NCI-H1694 (cell line): ENCODE measurements around the gene PCDH17.
A peak's percentile ranks its signal among the peaks of the same experiment; 100 is the strongest.

Experiments
- DNase-seq: peaks from one replicate; lab custom pipeline; 2025; lab: John Stamatoyannopoulos, UW

PCDH17 gene

GRCh38 chr13:57631596-57632275, at the start of gene PCDH17:
TSS of gene PCDH17 (plus strand) at chr13:57631744. CDS start at chr13:57632547, 803 bp downstream.
- DNase-seq, result no peak

GRCh38 chr13:57582032-57582431, 49.5 kb upstream of the PCDH17 start:
- DNase-seq, result no peak

- no peak for DNase-seq
Measured at GRCh38 chr13:57583529-57583928, 48.0 kb upstream of the PCDH17 start.

DNA sequence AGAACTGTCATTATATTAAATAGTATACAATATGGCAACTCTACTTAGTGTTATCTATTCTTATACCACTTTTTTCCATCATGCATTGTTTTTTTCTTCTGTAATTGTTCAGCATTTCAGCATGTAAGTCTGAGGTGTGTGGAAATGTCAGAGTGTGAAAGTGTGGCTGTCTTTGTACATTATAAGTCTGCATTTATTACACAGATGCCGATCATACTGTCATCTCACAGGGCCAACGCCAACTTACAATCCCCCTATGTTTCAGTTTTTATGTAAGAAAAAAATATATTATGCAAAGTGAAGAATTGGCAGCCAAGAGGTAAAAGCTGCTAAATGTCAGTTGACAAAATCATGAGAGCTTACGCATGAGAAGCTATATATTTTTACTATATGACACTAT, 42.9 kb upstream of the PCDH17 start:
- DNase-seq, result no peak

DNA sequence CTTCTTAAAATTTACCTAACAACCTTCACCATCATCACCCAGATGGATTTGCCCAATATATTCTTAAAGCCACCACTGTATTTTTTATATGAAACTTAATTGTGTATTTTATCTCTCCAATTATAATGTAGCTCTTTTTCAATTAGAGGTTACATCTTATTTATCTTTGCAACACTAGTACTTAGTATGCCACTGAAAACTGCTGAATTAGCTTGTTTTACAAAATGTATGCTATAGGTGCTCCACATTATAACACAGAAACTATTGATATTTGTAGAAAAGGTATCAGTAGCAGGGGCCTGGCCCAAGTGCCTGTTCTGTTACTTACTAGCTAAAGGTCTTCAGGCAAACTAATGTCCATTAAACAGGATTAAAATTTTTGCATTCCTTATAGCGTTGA, 35.8 kb upstream of the PCDH17 start:
- DNase-seq, result no peak

DNA sequence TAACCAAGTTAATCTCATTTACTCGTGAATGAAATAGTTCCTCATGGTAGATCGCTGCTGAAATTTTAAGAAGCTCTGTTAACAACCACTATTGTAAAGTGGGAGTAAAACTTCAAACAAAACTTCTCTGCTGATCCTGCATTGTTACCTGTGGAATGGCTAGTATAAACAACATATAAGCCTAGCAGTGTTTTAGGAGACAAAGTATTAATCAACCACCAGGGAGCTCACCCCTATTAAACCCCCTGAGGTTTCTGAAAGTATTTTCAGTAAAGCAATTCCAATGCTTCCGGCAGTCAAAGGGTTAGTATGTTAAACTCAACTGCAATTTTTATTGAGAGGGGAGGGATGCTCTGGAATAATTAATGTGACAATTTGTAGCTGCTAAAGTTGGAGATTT, 30.0 kb upstream of the PCDH17 start:
- DNase-seq, result no peak

- DNase-seq, result no peak
Measured at GRCh38 chr13:57604442-57604841, 27.1 kb upstream of the PCDH17 start.

- no peak for DNase-seq
Measured at GRCh38 chr13:57611969-57612368, 19.6 kb upstream of the PCDH17 start.

GRCh38 chr13:57612568-57612967, 19.0 kb upstream of the PCDH17 start:
- no peak for DNase-seq

DNA sequence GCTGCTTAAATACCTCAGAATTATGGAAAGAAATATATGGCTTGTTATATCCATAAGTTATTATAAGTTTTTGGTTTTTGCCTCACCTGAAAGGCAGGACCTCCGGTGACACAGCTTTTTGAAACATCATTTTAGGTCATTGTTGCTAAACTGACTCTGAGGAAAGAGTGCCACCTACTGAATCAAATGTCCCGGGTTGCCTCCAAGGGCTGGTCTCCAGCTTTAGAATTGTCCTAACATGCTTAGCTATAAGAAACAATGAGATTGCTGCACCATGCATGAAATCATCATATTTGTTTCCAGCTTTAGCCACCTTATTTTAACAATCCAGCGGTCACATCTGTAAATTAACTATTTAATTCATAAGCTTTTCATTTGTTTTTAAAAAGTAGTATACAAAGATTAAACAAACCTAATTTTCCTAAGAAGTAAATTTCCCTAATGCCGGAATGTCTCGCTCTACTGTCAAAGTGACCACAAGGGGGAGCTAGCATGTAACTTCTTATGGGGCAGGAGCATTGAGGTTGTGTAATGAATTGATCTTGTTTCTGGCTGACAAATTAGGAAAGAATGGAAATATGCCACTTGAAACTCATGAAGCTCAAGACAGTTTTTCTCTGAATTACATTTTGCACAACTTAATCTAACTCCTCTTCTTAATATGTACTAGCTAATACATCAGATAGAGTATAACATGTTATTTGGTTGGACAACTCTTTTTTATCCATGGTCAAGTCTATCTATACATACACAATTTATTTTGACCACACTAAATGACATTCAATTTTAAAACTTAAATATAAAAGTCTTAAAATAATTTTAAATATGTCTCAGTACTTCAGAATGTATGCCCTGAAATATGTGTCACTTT, 6.7 kb upstream of the PCDH17 start:
- peak; percentile 71 for DNase-seq

DNA sequence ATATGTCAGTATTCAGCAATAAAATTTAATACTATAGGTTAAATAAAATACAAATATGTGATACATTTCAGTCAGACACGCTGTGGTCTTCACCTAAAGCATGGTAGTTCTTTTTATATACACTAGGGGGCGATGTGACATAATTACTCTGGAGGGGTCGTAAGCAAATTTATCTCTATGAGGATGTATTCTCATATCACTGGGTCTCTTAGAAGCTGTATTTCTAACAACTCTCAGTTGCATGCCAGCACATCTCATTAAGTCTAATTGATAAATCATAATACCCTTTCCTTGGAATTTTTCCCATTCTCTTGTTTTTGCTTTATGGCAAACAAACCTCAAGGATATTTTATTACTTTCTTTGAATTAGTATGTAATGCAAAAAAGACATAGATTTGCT, 3.9 kb upstream of the PCDH17 start:
- no peak for DNase-seq

- no peak for DNase-seq
Measured at GRCh38 chr13:57629391-57629804, 2.1 kb upstream of the PCDH17 start.

DNA sequence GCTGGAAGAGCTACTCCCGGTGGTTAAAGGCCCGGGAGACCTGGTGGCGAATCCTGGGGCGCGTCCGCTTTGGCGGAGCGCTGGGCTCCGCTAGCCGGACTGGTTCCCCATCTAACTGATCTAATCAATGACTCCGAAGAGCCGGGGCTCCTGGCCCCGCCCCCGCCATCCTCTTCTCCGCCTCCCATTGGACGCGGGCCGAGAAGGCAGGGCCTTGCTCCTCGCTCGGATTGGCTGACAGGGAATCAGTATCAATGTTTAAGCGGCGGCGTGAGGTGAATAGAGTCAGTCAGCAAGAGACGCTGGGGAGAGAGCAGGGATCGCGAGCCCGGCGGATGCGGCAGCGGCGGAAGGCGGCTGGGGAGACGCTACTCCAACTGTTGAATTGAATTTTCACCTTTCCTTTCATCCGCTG, 1.7 kb upstream of the PCDH17 start:
- DNase-seq, result no peak

- DNase-seq, result no peak
Measured at GRCh38 chr13:57630661-57631595, 616 bp upstream of the PCDH17 start.

DNA sequence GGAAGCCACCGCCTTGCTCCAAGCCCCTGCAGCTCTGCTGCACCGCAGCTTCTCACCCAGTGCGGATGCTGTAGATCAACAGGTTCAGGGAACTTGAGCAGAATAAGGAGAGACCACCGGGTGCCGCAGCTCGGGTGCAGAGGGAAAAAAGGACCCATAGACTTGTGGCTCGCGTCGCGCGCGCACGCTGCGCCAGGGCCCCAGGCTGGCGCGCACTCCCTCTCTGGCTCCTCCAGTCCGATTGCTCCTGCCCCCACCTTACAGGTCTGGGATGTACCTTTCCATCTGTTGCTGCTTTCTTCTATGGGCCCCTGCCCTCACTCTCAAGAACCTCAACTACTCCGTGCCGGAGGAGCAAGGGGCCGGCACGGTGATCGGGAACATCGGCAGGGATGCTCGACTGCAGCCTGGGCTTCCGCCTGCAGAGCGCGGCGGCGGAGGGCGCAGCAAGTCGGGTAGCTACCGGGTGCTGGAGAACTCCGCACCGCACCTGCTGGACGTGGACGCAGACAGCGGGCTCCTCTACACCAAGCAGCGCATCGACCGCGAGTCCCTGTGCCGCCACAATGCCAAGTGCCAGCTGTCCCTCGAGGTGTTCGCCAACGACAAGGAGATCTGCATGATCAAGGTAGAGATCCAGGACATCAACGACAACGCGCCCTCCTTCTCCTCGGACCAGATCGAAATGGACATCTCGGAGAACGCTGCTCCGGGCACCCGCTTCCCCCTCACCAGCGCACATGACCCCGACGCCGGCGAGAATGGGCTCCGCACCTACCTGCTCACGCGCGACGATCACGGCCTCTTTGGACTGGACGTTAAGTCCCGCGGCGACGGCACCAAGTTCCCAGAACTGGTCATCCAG, 964 bp downstream of the PCDH17 start:
- no peak for DNase-seq

DNA sequence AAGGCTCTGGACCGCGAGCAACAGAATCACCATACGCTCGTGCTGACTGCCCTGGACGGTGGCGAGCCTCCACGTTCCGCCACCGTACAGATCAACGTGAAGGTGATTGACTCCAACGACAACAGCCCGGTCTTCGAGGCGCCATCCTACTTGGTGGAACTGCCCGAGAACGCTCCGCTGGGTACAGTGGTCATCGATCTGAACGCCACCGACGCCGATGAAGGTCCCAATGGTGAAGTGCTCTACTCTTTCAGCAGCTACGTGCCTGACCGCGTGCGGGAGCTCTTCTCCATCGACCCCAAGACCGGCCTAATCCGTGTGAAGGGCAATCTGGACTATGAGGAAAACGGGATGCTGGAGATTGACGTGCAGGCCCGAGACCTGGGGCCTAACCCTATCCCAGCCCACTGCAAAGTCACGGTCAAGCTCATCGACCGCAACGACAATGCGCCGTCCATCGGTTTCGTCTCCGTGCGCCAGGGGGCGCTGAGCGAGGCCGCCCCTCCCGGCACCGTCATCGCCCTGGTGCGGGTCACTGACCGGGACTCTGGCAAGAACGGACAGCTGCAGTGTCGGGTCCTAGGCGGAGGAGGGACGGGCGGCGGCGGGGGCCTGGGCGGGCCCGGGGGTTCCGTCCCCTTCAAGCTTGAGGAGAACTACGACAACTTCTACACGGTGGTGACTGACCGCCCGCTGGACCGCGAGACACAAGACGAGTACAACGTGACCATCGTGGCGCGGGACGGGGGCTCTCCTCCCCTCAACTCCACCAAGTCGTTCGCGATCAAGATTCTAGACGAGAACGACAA, 1.8 kb downstream of the PCDH17 start:
- no peak for DNase-seq

- no peak for DNase-seq
Measured at GRCh38 chr13:57633950-57634838, 2.6 kb downstream of the PCDH17 start.

DNA sequence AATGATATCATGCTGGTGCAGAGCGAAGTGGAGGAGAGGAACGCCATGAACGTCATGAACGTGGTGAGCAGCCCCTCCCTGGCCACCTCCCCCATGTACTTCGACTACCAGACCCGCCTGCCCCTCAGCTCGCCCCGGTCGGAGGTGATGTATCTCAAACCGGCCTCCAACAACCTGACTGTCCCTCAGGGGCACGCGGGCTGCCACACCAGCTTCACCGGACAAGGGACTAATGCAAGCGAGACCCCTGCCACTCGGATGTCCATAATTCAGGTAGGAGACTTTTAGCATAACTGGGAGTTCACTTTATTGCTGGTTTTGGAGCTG, 3.3 kb downstream of the PCDH17 start:
- no peak for DNase-seq

DNA sequence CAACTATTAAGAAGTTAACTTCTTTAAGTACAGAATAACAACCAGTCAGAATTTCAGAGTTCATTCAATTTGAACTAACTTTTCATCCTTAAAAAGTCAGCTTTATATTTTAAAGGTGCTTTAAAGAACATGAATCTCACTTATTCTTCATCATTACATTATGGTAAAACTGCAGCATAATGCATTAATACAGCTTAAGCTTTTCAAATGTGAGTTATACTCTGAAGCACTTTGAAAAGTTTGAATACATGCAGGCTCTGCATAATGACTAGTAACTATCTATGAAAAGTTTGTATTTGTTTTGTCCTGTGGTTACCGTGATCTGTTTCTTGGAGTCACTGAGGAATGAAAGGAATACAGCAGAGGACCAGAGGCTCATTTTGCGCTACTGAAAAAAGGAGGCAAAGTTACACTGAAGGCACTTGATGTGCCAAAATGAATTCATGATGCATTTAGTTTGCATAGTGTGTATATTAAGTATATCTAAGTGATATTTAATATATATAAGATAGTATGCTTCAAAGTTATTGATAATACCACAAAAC, 4.1 kb downstream of the PCDH17 start:
- no peak for DNase-seq
